DOHH2 (cell line): ENCODE data around the gene CHERP.

Experiments used
- H3F3A ChIP-seq: fragments of 200-600 bp; sonication (generic), shearing (Covaris generic); 2 replicates; pipeline ENCODE4 v1.6.0; 2016; ENCODE audit warnings: antibody characterized with exemption, mild to moderate bottlenecking; ENCODE audit not compliant: control insufficient read depth, insufficient read depth
- H3K27ac ChIP-seq: fragments of 200-600 bp; sonication (generic); 2 replicates; pipeline ENCODE4 v1.5.1; 2014; ENCODE audit warnings: low read depth, mild to moderate bottlenecking, low read length, moderate library complexity
- H3K27me3 ChIP-seq: fragments of 200-600 bp; sonication (generic); 2 replicates; pipeline ENCODE4 v1.6.1; 2014; ENCODE audit warnings: mild to moderate bottlenecking, low read length, mixed read lengths; ENCODE audit not compliant: control insufficient read depth
- H3K36me3 ChIP-seq: fragments of 200-600 bp; sonication (generic); 2 replicates; pipeline ENCODE4 v1.6.1; 2014; ENCODE audit warnings: mild to moderate bottlenecking, low read length, moderate library complexity, mixed read lengths; ENCODE audit not compliant: control insufficient read depth
- H3K4me1 ChIP-seq: fragments of 200-600 bp; sonication (generic); 2 replicates; pipeline ENCODE4 v1.6.1; 2014; ENCODE audit warnings: mild to moderate bottlenecking, low read length, mixed read lengths; ENCODE audit not compliant: control insufficient read depth
- H3K4me2 ChIP-seq: fragments of 200-600 bp; sonication (generic); 2 replicates; pipeline ENCODE4 v1.6.0; 2014; ENCODE audit warnings: mild to moderate bottlenecking, low read length, moderate library complexity
- H3K4me3 ChIP-seq: fragments of 200-600 bp; sonication (generic); 2 replicates; pipeline ENCODE4 v1.5.1; 2014; ENCODE audit warnings: mild to moderate bottlenecking, low read length, mixed read lengths
- H3K79me2 ChIP-seq: fragments of 200-600 bp; sonication (generic); 2 replicates; pipeline ENCODE4 v1.6.1; 2014; ENCODE audit warnings: mild to moderate bottlenecking, low read length, mixed read lengths; ENCODE audit not compliant: control insufficient read depth
- H3K9me2 ChIP-seq: fragments of 200-600 bp; sonication (generic); replicated peaks from 2 replicates; pipeline ENCODE4 v1.6.1; 2014; ENCODE audit warnings: mild to moderate bottlenecking, low read length, mixed read lengths; ENCODE audit not compliant: control insufficient read depth
- H3K9me3 ChIP-seq: fragments of 200-600 bp; sonication (generic); 2 replicates; pipeline ENCODE4 v1.6.1; 2014; ENCODE audit warnings: antibody characterized with exemption, low read length, mixed read lengths; ENCODE audit not compliant: control insufficient read depth, insufficient read depth
- H4K20me1 ChIP-seq: fragments of 200-600 bp; sonication (generic); 2 replicates; pipeline ENCODE4 v1.6.0; 2014; ENCODE audit warnings: low read depth, mild to moderate bottlenecking, antibody characterized with exemption, low read length, moderate library complexity; ENCODE audit not compliant: control insufficient read depth, insufficient read depth
- EZH2phosphoT487 ChIP-seq: fragments of 200-600 bp; sonication (generic); IDR thresholded peaks from 2 replicates; pipeline ENCODE4 v1.6.1; 2017; ENCODE audit warnings: borderline replicate concordance, mild to moderate bottlenecking, antibody characterized with exemption, low read length, moderate library complexity, mixed read lengths
- TF ChIP-seq, protein P1 (sequence below): fragments of 200-600 bp; sonication (generic); IDR thresholded peaks from one replicate; pipeline ENCODE4 v1.5.1; 2014; ENCODE audit warnings: antibody characterized with exemption, mild to moderate bottlenecking, low read depth, low read length; ENCODE audit not compliant: poor library complexity, severe bottlenecking

CHERP gene

DNA sequence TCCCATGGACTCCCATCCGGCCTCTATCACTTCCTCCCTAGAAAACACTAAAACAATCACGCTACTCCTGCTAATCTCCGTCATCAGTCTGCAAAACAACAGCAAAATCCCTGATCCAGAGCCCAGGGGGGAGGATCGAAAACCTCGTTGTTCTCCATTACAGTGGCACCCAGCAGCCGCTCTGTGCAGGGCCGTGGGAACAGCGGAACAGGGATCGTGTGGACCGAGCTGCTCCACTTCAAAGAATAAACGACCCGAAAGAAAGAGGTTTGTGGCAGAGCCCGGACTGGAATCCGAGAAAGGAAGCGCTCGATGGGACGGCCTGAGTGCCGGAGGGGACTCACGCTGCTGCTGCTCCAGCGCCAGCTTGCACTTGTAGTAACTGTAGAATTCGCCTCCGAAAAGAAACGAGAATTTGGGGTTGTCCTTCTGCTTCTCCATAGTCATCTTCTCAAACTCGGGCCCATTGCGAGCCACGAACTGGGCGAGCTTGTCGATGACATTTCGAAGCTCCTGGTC is 652 bp downstream of the CHERP start:
- peak overlapping the region; percentile 97 for H3K4me2 ChIP-seq
- peaks cover 23% of the 10 kb centered on the region for H3F3A ChIP-seq
- H3K36me3 ChIP-seq = peaks cover 66% of the 10 kb centered on the region
- H3K27ac ChIP-seq = peak overlapping the region; percentile 77
- peaks cover 90% of the 10 kb centered on the region for H3K79me2 ChIP-seq
- no peaks in the 10 kb centered on the region for H3K9me2 ChIP-seq
- peaks cover 52% of the 10 kb centered on the region for H3K4me1 ChIP-seq
- no peaks in the 10 kb centered on the region for H3K9me3 ChIP-seq
- H3K27me3 ChIP-seq = no peaks in the 10 kb centered on the region
- H4K20me1 ChIP-seq = peaks cover 27% of the 10 kb centered on the region
- no peak for TF ChIP-seq EZH2phosphoT487
- TF ChIP-seq, protein P1, sequence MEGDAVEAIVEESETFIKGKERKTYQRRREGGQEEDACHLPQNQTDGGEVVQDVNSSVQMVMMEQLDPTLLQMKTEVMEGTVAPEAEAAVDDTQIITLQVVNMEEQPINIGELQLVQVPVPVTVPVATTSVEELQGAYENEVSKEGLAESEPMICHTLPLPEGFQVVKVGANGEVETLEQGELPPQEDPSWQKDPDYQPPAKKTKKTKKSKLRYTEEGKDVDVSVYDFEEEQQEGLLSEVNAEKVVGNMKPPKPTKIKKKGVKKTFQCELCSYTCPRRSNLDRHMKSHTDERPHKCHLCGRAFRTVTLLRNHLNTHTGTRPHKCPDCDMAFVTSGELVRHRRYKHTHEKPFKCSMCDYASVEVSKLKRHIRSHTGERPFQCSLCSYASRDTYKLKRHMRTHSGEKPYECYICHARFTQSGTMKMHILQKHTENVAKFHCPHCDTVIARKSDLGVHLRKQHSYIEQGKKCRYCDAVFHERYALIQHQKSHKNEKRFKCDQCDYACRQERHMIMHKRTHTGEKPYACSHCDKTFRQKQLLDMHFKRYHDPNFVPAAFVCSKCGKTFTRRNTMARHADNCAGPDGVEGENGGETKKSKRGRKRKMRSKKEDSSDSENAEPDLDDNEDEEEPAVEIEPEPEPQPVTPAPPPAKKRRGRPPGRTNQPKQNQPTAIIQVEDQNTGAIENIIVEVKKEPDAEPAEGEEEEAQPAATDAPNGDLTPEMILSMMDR = no peak
- peak overlapping the region; percentile 100 for H3K4me3 ChIP-seq

DNA sequence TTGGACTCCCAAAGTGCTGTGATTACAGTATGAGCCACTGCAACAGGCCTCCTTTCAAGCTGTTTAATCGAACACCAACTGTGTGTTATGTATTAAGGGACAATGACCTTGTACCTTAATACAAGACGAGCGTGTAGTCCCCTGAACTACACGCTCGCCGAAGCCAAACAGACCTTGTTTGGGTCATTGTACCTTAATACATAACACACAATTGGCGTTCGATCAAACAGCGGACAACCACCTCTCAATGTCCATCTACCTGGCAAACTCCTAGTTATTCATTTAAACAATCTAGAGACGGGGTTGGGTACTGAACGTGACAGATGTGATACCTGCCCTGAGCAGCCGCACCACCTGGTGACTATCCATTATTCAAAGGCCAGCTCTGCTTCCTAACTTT is 1.3 kb downstream of the CHERP start:
- Histone ChIP-seq H3K4me2 (peak overlapping the region; percentile 97), H3K36me3 (peaks cover 72% of the 10 kb centered on the region), H3K27me3 (no peaks in the 10 kb centered on the region), H3K9me2 (no peaks in the 10 kb centered on the region), H3K9me3 (no peaks in the 10 kb centered on the region), H3F3A (peaks cover 23% of the 10 kb centered on the region), H3K4me3 (peak overlapping the region; percentile 100), H3K79me2 (peaks cover 96% of the 10 kb centered on the region), H3K27ac (peak overlapping the region; percentile 77; the same call in 1 of the 2 replicates), H4K20me1 (peaks cover 27% of the 10 kb centered on the region), H3K4me1 (peaks cover 52% of the 10 kb centered on the region)
- TF ChIP-seq, protein P1 = no peak
- no peak for TF ChIP-seq EZH2phosphoT487

DNA sequence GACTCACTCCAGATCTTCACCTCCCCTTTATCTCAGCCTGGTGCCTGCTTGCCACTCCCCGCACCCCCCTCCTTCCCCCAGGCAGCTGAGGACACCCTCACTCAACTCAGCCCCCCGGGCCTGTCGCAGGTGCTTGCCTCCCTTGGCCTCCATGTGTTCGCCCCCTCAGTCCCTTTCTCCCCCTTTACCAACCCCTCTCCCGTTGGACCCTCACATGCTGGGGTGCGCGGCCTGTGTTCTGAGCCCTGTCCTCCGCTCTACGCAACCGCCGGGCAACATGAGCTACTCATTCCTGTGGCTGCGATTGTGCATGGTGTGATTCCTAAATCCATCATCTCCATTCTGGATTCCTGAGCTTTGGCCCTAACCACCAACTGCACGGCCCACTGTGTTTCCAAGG is 5.1 kb downstream of the CHERP start:
- H3K9me2 ChIP-seq = no peaks in the 10 kb centered on the region
- H4K20me1 ChIP-seq = peaks cover 27% of the 10 kb centered on the region
- peaks cover 85% of the 10 kb centered on the region for H3K79me2 ChIP-seq
- peaks cover 27% of the 10 kb centered on the region for H3K4me1 ChIP-seq
- no peaks in the 10 kb centered on the region for H3F3A ChIP-seq
- H3K9me3 ChIP-seq = no peaks in the 10 kb centered on the region
- no peak overlapping the region for H3K4me2 ChIP-seq
- no peak overlapping the region for H3K27ac ChIP-seq
- no peak for TF ChIP-seq EZH2phosphoT487
- TF ChIP-seq, protein P1 = no peak
- H3K27me3 ChIP-seq = no peaks in the 10 kb centered on the region
- peaks cover 98% of the 10 kb centered on the region for H3K36me3 ChIP-seq
- no peak overlapping the region for H3K4me3 ChIP-seq

DNA sequence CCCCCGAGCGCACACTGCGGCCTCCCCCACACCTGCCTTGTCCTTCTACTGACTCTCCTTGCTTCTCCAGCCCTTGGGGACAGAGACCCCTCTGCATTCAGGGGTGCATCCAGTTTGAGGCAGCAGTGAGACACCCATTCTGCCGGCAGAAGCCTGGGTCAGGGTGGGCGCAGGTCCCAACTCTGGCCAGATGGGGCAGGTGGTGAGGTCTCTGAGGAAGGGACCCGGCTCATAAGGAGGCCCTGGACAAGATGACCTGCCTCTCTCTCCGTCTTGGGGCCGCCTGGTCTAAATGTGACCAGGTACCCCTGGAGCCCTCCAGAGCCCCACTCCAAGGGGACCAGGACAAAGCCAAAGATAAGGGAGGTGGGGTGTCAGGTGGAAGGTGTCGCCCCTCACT is 6.1 kb downstream of the CHERP start:
- Histone ChIP-seq H3K36me3 (peaks cover 98% of the 10 kb centered on the region), H3K4me3 (no peak overlapping the region), H3K27ac (no peak overlapping the region), H3K9me3 (no peaks in the 10 kb centered on the region), H3K4me1 (peaks cover 24% of the 10 kb centered on the region), H3K27me3 (no peaks in the 10 kb centered on the region), H3K4me2 (no peak overlapping the region), H3K79me2 (peaks cover 75% of the 10 kb centered on the region), H3K9me2 (no peaks in the 10 kb centered on the region), H3F3A (no peaks in the 10 kb centered on the region), H4K20me1 (peaks cover 19% of the 10 kb centered on the region)
- TF ChIP-seq, protein P1 = no peak
- no peak for TF ChIP-seq EZH2phosphoT487
